Glomerular visceral epithelial cell (primary cell): ENCODE data around the gene WRAP53.
A peak's percentile ranks its signal among the peaks of the same experiment; 100 is the strongest.

Experiments used
- DNase-seq: peaks from one replicate; pipeline ENCODE4 v3.0.0-alpha.2; 2016; ENCODE audit errors: extremely low spot score

WRAP53 gene

GRCh38 chr17:7709031-7709430, 20.8 kb downstream of the WRAP53 start:
- no peak for DNase-seq

GRCh38 chr17:7710301-7710700, 22.0 kb downstream of the WRAP53 start:
- DNase-seq, result no peak

- DNase-seq, result no peak
Observed at GRCh38 chr17:7711051-7711755, 22.9 kb downstream of the WRAP53 start.

- DNase-seq, result no peak
Observed at GRCh38 chr17:7712111-7712771, 24.0 kb downstream of the WRAP53 start.

- no peak for DNase-seq
Observed at GRCh38 chr17:7713782-7714181, 25.5 kb downstream of the WRAP53 start.

- no peak for DNase-seq
Observed at GRCh38 chr17:7714721-7715594, 26.7 kb downstream of the WRAP53 start.

GRCh38 chr17:7715936-7716886, 27.9 kb downstream of the WRAP53 start:
- no peak for DNase-seq

- DNase-seq, result peak; percentile 96
Observed at GRCh38 chr17:7716901-7717755, 28.9 kb downstream of the WRAP53 start, which contains the start of gene DNAH2. Gene DNAH2 (plus strand): TSS chr17:7717744. CDS start chr17:7719735, 1,991 bp downstream.

GRCh38 chr17:7717756-7718350, 29.6 kb downstream of the WRAP53 start:
- no peak for DNase-seq

GRCh38 chr17:7719661-7720060, 31.4 kb downstream of the WRAP53 start:
- DNase-seq, result no peak

GRCh38 chr17:7720125-7720524, 31.8 kb downstream of the WRAP53 start:
- no peak for DNase-seq

- no peak for DNase-seq
Observed at GRCh38 chr17:7721612-7722011, 33.3 kb downstream of the WRAP53 start.

- DNase-seq, result no peak
Observed at GRCh38 chr17:7727886-7728285, 39.6 kb downstream of the WRAP53 start.

GRCh38 chr17:7729816-7730215, 41.5 kb downstream of the WRAP53 start:
- no peak for DNase-seq

GRCh38 chr17:7732981-7733539, 44.8 kb downstream of the WRAP53 start:
- no peak for DNase-seq

- DNase-seq, result no peak
Observed at GRCh38 chr17:7737601-7738000, 49.3 kb downstream of the WRAP53 start.

- DNase-seq, result no peak
Observed at GRCh38 chr17:7739746-7740145, 51.5 kb downstream of the WRAP53 start.

GRCh38 chr17:7740481-7741001, 52.3 kb downstream of the WRAP53 start:
- DNase-seq, result no peak

GRCh38 chr17:7742729-7743128, 54.5 kb downstream of the WRAP53 start:
- no peak for DNase-seq
